Choroid plexus epithelial cell (primary cell): Measurements from ENCODE around the gene SCP2.

Experiments
- DNase-seq: peaks from one replicate; pipeline ENCODE4 v3.0.0-alpha.2; 2010; ENCODE audit warnings: low read depth
- H3K4me3 ChIP-seq: 2 replicates; pipeline ENCODE4 v1.5.1; 2011; ENCODE audit warnings: low read depth, mild to moderate bottlenecking, control low read depth, low read length, moderate library complexity
- TF ChIP-seq, protein P1 (sequence below): conservative IDR thresholded peaks from 2 replicates; pipeline ENCODE4 v1.5.1; 2011; ENCODE audit warnings: low read depth, mild to moderate bottlenecking, control low read depth, inconsistent platforms, low read length, moderate library complexity

SCP2 gene

GRCh38 chr1:53061859-53062707, 135.0 kb downstream of the SCP2 start, which contains the start of gene PODN:
Gene PODN (plus strand): TSS chr1:53062213. CDS start chr1:53069856, 7,643 bp downstream.
- peak; percentile 33 for DNase-seq
- H3K4me3 ChIP-seq = peak within 1 kb of the TSS; percentile 61
- TF ChIP-seq, protein P1, sequence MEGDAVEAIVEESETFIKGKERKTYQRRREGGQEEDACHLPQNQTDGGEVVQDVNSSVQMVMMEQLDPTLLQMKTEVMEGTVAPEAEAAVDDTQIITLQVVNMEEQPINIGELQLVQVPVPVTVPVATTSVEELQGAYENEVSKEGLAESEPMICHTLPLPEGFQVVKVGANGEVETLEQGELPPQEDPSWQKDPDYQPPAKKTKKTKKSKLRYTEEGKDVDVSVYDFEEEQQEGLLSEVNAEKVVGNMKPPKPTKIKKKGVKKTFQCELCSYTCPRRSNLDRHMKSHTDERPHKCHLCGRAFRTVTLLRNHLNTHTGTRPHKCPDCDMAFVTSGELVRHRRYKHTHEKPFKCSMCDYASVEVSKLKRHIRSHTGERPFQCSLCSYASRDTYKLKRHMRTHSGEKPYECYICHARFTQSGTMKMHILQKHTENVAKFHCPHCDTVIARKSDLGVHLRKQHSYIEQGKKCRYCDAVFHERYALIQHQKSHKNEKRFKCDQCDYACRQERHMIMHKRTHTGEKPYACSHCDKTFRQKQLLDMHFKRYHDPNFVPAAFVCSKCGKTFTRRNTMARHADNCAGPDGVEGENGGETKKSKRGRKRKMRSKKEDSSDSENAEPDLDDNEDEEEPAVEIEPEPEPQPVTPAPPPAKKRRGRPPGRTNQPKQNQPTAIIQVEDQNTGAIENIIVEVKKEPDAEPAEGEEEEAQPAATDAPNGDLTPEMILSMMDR = no peak

DNA sequence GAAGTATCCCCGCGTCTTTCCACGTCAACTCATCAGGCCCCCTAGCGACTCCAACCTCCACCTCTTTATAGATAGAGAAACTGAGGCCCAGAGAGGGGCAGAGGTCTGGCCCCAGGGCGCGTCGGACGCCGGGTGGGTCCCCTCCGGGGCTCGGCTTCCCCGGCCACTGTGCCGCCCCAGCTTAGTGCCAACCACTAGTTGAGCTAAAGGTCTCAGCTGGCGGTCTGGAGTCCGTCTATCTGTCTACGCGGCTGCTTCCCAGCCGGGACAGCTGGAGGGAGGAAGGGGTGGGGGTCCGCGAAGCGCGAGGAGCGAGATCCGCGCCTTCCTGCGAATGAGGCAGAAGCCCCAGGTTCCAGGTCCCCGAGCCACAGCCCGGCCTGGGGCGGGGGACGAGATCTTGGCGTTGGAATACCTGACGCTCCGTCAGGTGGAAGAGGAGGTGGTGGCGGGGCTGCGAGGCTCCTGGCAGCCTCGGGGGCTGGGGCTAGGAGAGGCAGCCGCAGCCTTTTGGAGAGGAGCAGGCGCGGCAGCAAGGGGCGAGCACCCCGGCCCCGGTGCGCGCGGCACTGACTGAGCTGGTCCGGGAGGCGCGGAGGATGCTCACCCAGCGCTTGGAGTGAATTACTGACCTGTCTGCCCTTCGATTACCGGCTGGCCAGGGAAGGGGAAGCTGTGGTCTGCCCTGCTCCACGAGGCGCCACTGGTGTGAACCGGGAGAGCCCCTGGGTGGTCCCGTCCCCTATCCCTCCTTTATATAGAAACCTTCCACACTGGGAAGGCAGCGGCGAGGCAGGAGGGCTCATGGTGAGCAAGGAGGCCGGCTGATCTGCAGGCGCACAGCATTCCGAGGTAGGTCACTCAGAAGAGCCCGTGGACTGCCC, 135.9 kb downstream of the SCP2 start:
- H3K4me3 ChIP-seq = peak overlapping the region; percentile 61
- DNase-seq = no peak
- TF ChIP-seq, protein P1 = peak; percentile 11

- no peak for DNase-seq
- TF ChIP-seq, protein P1 = no peak
- no peak overlapping the region for H3K4me3 ChIP-seq
Observed at GRCh38 chr1:53063744-53064515, 136.9 kb downstream of the SCP2 start.

DNA sequence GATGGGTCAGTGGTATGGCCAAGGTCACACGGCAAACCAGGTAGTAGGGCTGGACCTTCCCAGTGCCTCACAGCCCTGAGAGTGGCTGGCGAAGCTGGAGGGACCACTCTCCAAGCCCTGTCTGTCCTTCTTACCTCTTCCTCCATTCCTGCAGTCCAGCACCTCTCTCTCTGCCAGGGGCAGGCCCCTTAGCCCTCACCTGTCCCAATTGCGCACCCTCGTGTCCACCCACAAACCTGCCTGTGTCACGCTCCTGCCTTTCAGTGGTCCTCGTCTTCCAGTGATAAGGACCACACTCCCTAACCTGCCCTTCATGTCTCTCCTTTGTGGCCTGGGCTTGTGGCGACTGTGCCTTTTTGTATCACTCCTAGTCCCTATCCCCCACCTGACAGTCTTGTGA, 138.3 kb downstream of the SCP2 start:
- DNase-seq = no peak

DNA sequence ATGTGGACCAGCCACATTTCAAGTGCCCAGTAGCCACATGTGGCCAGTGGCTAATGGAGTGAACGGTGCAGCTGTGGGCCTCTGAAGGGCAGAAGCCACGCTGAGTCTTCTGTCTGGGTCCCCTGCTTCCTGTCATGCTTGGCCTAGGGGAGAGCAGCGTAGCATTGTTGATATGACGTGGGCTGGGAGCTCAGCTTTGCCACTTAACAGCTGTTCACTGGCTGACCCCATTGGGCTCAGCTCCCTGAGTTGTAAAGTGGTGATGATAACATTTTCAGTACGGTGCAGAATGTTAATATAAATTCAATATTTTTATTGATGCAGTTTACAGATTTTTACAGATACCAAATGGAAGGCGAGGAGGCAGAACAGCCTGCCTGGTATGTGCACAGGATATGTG, 139.4 kb downstream of the SCP2 start:
- DNase-seq = no peak
- H3K4me3 ChIP-seq = no peak overlapping the region
- TF ChIP-seq, protein P1 = no peak

More for the DNA sequence above, 138.3 kb downstream of the SCP2 start:
- H3K4me3 ChIP-seq = no peak overlapping the region
- TF ChIP-seq, protein P1 = no peak

- DNase-seq = no peak
- no peak overlapping the region for H3K4me3 ChIP-seq
- TF ChIP-seq, protein P1 = no peak
Observed at GRCh38 chr1:53066891-53067738, 140.0 kb downstream of the SCP2 start.
